DND-41 (cell line): ENCODE results near the gene DNAJC17.

ENCODE experiments used
- EZH2 ChIP-seq: IDR thresholded peaks from 3 replicates; pipeline ENCODE4 v1.6.1; 2012; ENCODE audit warnings: borderline replicate concordance, low read depth, mild to moderate bottlenecking, moderate library complexity, low read length, inconsistent platforms; ENCODE audit not compliant: severe bottlenecking
- TF ChIP-seq, protein P1 (sequence below): IDR thresholded peaks from 2 replicates; pipeline ENCODE4 v1.5.1; 2012; ENCODE audit warnings: borderline replicate concordance, low read length, moderate library complexity, mild to moderate bottlenecking; ENCODE audit not compliant: poor library complexity, severe bottlenecking; ENCODE audit errors: extremely low read depth

DNA sequence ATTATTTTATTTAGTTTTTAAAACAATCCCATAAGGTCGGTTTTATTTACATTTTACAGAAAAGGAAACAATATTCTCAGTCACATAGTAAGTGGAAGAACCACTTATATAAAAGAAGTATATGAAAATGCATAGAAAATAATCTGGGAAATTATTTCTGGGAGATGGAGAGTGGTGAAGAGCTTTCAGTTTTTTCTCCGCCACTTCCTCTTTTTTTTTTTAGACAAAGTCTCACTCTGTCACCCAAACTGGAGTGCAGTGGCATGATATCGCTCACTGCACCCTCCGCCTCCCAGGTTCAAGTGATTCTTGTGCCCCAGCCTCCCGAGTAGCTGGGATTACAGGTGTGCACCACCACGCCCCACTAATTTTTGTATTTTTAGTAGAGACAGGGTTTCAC lies 91.1 kb downstream of the DNAJC17 start:
- TF ChIP-seq, protein P1, sequence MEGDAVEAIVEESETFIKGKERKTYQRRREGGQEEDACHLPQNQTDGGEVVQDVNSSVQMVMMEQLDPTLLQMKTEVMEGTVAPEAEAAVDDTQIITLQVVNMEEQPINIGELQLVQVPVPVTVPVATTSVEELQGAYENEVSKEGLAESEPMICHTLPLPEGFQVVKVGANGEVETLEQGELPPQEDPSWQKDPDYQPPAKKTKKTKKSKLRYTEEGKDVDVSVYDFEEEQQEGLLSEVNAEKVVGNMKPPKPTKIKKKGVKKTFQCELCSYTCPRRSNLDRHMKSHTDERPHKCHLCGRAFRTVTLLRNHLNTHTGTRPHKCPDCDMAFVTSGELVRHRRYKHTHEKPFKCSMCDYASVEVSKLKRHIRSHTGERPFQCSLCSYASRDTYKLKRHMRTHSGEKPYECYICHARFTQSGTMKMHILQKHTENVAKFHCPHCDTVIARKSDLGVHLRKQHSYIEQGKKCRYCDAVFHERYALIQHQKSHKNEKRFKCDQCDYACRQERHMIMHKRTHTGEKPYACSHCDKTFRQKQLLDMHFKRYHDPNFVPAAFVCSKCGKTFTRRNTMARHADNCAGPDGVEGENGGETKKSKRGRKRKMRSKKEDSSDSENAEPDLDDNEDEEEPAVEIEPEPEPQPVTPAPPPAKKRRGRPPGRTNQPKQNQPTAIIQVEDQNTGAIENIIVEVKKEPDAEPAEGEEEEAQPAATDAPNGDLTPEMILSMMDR = no peak
- no peak for TF ChIP-seq EZH2
